IMR-90 (cell line): ENCODE results near the gene SYT5. TPM values are rescaled to one million over a fixed set of nuclear protein-coding genes. Genes with fewer than 3 reads are reported as not detected.

Experiments used
- ATAC-seq: fragments of 200-7000 bp; cut with Tn5 transposase; 2 replicates; pipeline ENCODE4 v1.9.1; 2020; ENCODE audit warnings: low read depth, mild to moderate bottlenecking, moderate library complexity
- BruUV-seq: library from RNA; stranded (reverse); fragments of 400-500 nt; replicated peaks from 2 replicates; lab custom pipeline; 2021; lab: Mats Ljungman, UMichigan
- CTCF ChIA-PET: fragments of 300-600 bp; formaldehyde crosslinking; extraction: SDS; loops from one replicate; lab custom pipeline; 2021; ENCODE audit warnings: antibody characterized with exemption; lab: Yijun Ruan, JAX
- POLR2A ChIA-PET: fragments of 300-600 bp; sonication (Branson Sonifier 250); formaldehyde crosslinking; loops from one replicate; lab custom pipeline; 2022; ENCODE audit warnings: antibody characterized with exemption; ENCODE audit not compliant: unreplicated experiment; lab: Charles Lee
- DNase-seq: peaks from one replicate; pipeline ENCODE4 v3.0.0; 2013
- H2AFZ ChIP-seq: replicated peaks from 2 replicates; pipeline ENCODE3; 2013; ENCODE audit warnings: low read length, mild to moderate bottlenecking; ENCODE audit not compliant: poor library complexity
- H2AK5ac ChIP-seq: 2 replicates; pipeline ENCODE4 v1.6.1; 2013; ENCODE audit warnings: low read depth, low read length, inconsistent platforms
- H2AK9ac ChIP-seq: replicated peaks from 2 replicates; pipeline ENCODE3; 2013; ENCODE audit warnings: mild to moderate bottlenecking, low read depth, low read length, moderate library complexity; ENCODE audit not compliant: poor library complexity
- H2BK120ac ChIP-seq: 2 replicates; pipeline ENCODE4 v1.6.1; 2013; ENCODE audit warnings: low read depth, low read length, inconsistent platforms
- H2BK15ac ChIP-seq: 3 replicates; pipeline ENCODE4 v1.6.1; 2013; ENCODE audit warnings: low read depth, low read length, inconsistent platforms
- H2BK20ac ChIP-seq: 2 replicates; pipeline ENCODE4 v1.6.1; 2013; ENCODE audit warnings: low read depth, mild to moderate bottlenecking, inconsistent platforms, low read length, moderate library complexity
- H2BK5ac ChIP-seq: 2 replicates; pipeline ENCODE4 v1.6.1; 2013; ENCODE audit warnings: mild to moderate bottlenecking, low read depth, low read length, inconsistent platforms; ENCODE audit not compliant: poor library complexity, severe bottlenecking
- H3K14ac ChIP-seq: replicated peaks from 2 replicates; pipeline ENCODE4 v1.6.1; 2013; ENCODE audit warnings: low read depth, low read length, inconsistent platforms
- H3K18ac ChIP-seq: 2 replicates; pipeline ENCODE4 v1.6.1; 2013; ENCODE audit warnings: low read depth, low read length, control low read depth
- H3K23ac ChIP-seq: 2 replicates; pipeline ENCODE4 v1.6.1; 2013; ENCODE audit warnings: low read depth, low read length, inconsistent platforms
- H3K27ac ChIP-seq: 2 replicates; pipeline ENCODE4 v1.5.1; 2013; ENCODE audit warnings: mild to moderate bottlenecking, control low read depth, low read length; ENCODE audit not compliant: insufficient read depth
- H3K27me3 ChIP-seq: 2 replicates; pipeline ENCODE4 v1.6.1; 2013; ENCODE audit warnings: low read length; ENCODE audit not compliant: control insufficient read depth, insufficient read depth
- H3K36me3 ChIP-seq: 2 replicates; pipeline ENCODE4 v1.6.1; 2013; ENCODE audit warnings: low read length, mixed read lengths; ENCODE audit not compliant: control insufficient read depth, insufficient read depth
- H3K4ac ChIP-seq: 2 replicates; pipeline ENCODE4 v1.6.1; 2013; ENCODE audit warnings: low read depth, low read length, inconsistent platforms
- H3K4me1 ChIP-seq: 2 replicates; pipeline ENCODE4 v1.6.1; 2013; ENCODE audit warnings: low read length, mixed read lengths; ENCODE audit not compliant: control insufficient read depth, insufficient read depth
- H3K4me2 ChIP-seq: 2 replicates; pipeline ENCODE4 v1.6.1; 2013; ENCODE audit warnings: low read depth, mild to moderate bottlenecking, control low read depth, low read length, moderate library complexity
- H3K4me3 ChIP-seq: 2 replicates; pipeline ENCODE4 v1.5.1; 2013; ENCODE audit warnings: low read depth, mild to moderate bottlenecking, control low read depth, low read length, moderate library complexity; ENCODE audit not compliant: insufficient read depth
- H3K56ac ChIP-seq: 2 replicates; pipeline ENCODE4 v1.6.1; 2013; ENCODE audit warnings: low read length, inconsistent platforms; ENCODE audit not compliant: insufficient read depth; ENCODE audit errors: extremely low read depth
- H3K79me1 ChIP-seq, 2 experiments: 2 replicates each; pipeline ENCODE4 v1.6.1; 2013; ENCODE audit warnings: low read length in 2 of 2, inconsistent platforms in 1 of 2, low read depth in 1 of 2
- H3K9ac ChIP-seq: 2 replicates; pipeline ENCODE4 v1.6.1; 2013; ENCODE audit warnings: low read depth, low read length, control low read depth
- H3K9me1 ChIP-seq: 2 replicates; pipeline ENCODE4 v1.6.1; 2013; ENCODE audit warnings: low read length, inconsistent platforms; ENCODE audit not compliant: insufficient read depth
- H3K9me3 ChIP-seq: 2 replicates; pipeline ENCODE4 v1.6.1; 2013; ENCODE audit warnings: low read length; ENCODE audit not compliant: control insufficient read depth, insufficient read depth
- H4K20me1 ChIP-seq: 2 replicates; pipeline ENCODE4 v1.6.1; 2013; ENCODE audit warnings: low read length, inconsistent platforms; ENCODE audit not compliant: insufficient read depth
- H4K5ac ChIP-seq: 2 replicates; pipeline ENCODE4 v1.6.1; 2013; ENCODE audit warnings: mild to moderate bottlenecking, low read depth, low read length, control low read depth
- H4K8ac ChIP-seq, 2 experiments: 2 replicates each; pipeline ENCODE4 v1.6.1; 2013; ENCODE audit warnings: low read depth in 2 of 2, low read length in 2 of 2, control low read depth in 1 of 2, inconsistent platforms in 1 of 2
- H4K91ac ChIP-seq: 2 replicates; pipeline ENCODE4 v1.6.1; 2013; ENCODE audit warnings: low read depth, low read length, inconsistent platforms; ENCODE audit not compliant: insufficient read depth
- BHLHE40 ChIP-seq: fragments of 150-350 bp; IDR thresholded peaks from 2 replicates; pipeline ENCODE4 v1.6.1; 2016; ENCODE audit warnings: mild to moderate bottlenecking, low read depth, low read length
- CHD1 ChIP-seq: IDR thresholded peaks from 2 replicates; pipeline ENCODE4 v1.6.1; 2012; ENCODE audit warnings: low read depth, low read length, improper control_type of control experiment
- CTCF ChIP-seq: conservative IDR thresholded peaks from 2 replicates; pipeline ENCODE4 v1.5.1; 2012; ENCODE audit warnings: mild to moderate bottlenecking, low read depth, low read length, improper control_type of control experiment
- ELK1 ChIP-seq: fragments of 150-350 bp; IDR thresholded peaks from 2 replicates; pipeline ENCODE4 v1.6.1; 2016; ENCODE audit warnings: low read depth, mild to moderate bottlenecking, low read length, moderate library complexity, borderline replicate concordance
- FOS ChIP-seq: fragments of 150-350 bp; IDR thresholded peaks from 2 replicates; pipeline ENCODE4 v1.6.1; 2016; ENCODE audit warnings: low read depth, low read length
- MAFK ChIP-seq: IDR thresholded peaks from 2 replicates; pipeline ENCODE4 v1.6.1; 2012; ENCODE audit warnings: low read depth, low read length, improper control_type of control experiment
- MAZ ChIP-seq: IDR thresholded peaks from 2 replicates; pipeline ENCODE4 v1.6.1; 2012; ENCODE audit warnings: low read depth, mild to moderate bottlenecking, low read length, improper control_type of control experiment, moderate library complexity, borderline replicate concordance
- MXI1 ChIP-seq: IDR thresholded peaks from 2 replicates; pipeline ENCODE4 v1.6.1; 2012; ENCODE audit warnings: low read depth, mild to moderate bottlenecking, low read length, moderate library complexity, borderline replicate concordance
- RCOR1 ChIP-seq: IDR thresholded peaks from 2 replicates; pipeline ENCODE4 v1.6.1; 2012; ENCODE audit warnings: mild to moderate bottlenecking, low read length, improper control_type of control experiment; ENCODE audit not compliant: insufficient replicate concordance
- RFX5 ChIP-seq: IDR thresholded peaks from 2 replicates; pipeline ENCODE4 v1.8.0; 2012; ENCODE audit warnings: low read depth, mild to moderate bottlenecking, low read length, moderate library complexity
- WGBS, 2 experiments: methylation state at CpG; one replicate each; pipeline versions ENCODE4 v1.1.5 to v1.1.7; 2013; ENCODE audit warnings: missing lambda C conversion rate in 2 of 2; ENCODE audit not compliant: insufficient read length in 1 of 2; ENCODE audit errors: extremely low coverage in 2 of 2; 5-methylcytosine and 5-hydroxymethylcytosine counted together
- dilution Hi-C: fragments of 300-500 bp; cut with HindIII; formaldehyde crosslinking; loops from one replicate; pipeline ENCODE4 v1.14.3; 2018; ENCODE audit warnings: low sequenced_read_pairs; ENCODE audit not compliant: unreplicated experiment
- in situ Hi-C: fragments of 300-500 bp; cut with MboI; formaldehyde crosslinking; loops from 3 replicates; pipeline ENCODE4 v1.14.3; 2019; ENCODE audit warnings: low sequenced_read_pairs, inconsistent platforms, mixed read lengths
- intact Hi-C: fragments of 100-400 bp; cut with micrococcal nuclease; formaldehyde crosslinking; loops from 2 replicates; pipeline ENCODE4 v1.10.0; 2022
- polyA plus RNA-seq, 3 experiments: library from polyadenylated mRNA; depleted of rRNA; stranded (reverse); fragments of >200 nt; gene quantifications; 2 replicates each; pipeline ENCODE4 v1.2.3, GENCODE V29; 2012; ENCODE audit warnings: low replicate concordance in 1 of 3
- total RNA-seq: library from RNA; depleted of rRNA; stranded (reverse); fragments of >200 nt; gene quantifications from 2 replicates; pipeline ENCODE4 v1.2.3, GENCODE V29; 2012
- TF ChIP-seq, protein P1 (sequence below): fragments of 150-350 bp; IDR thresholded peaks from 2 replicates; pipeline ENCODE4 v1.6.1; 2017; ENCODE audit warnings: mild to moderate bottlenecking, antibody characterized with exemption, low read length, low read depth

Gene SYT5
- total and polyA plus RNA-seq, 2 of the 4 experiments (the other 2 are of a cell fraction): under 0.01 to 0.15 TPM

DNA sequence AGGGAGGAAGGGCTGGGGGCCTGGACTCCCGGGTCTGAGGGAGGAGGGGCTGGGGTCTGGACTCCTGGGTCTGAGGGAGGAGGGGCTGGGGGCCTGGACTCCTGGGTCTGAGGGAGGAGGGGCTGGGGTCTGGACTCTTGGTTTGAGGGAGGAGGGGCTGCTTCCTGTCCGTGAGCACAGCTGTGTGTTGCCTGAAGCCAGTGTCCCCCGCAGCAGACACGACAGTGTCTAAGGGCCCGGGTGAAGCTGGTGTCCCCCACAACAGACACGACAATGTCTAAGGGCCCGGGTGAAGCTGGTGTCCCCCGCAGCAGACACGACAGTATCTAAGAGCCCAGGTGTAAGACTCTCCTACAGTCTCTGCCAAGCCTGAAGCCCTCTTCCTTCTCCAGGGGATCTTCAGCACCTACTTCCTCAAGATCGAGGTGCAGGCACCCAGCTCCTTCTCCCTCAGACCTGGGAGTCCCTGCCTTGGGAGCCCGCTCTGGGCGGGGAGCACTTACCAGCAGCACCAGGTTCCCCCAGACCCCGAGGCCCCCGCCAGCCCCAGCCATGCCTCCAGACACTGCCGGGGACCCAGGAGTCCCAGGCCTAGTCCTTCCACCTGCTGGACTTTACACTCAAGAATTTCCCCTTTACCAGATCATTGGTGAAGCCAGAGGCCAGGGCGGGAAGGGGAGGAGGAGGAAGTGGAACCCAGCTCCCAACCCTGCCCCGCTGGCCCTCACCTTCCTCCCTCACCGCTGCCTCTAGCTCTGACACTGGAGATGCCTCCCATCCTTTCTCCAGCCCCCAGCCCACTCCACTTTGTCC lies 29.0 kb upstream of the SYT5 start, which contains the start of gene PTPRH:
TSS of gene PTPRH (minus strand) at position 622 of the 813 bp plus-strand sequence. CDS start at position 554, 68 bp downstream.
- peak within 1 kb of the TSS; percentile 39 for H3K27ac ChIP-seq
- DNase-seq: no peak
- 0 out of 2 replicates have a peak within 1 kb of the TSS, but pooled peaks have one; percentile 67 for H3K23ac ChIP-seq
- H3K4me2 ChIP-seq: no peak within 1 kb of the TSS
- TF ChIP-seq BHLHE40: no peak
- no peak for TF ChIP-seq CTCF
- no peak for TF ChIP-seq MXI1
- no peak for TF ChIP-seq MAFK
- TF ChIP-seq, protein P1, sequence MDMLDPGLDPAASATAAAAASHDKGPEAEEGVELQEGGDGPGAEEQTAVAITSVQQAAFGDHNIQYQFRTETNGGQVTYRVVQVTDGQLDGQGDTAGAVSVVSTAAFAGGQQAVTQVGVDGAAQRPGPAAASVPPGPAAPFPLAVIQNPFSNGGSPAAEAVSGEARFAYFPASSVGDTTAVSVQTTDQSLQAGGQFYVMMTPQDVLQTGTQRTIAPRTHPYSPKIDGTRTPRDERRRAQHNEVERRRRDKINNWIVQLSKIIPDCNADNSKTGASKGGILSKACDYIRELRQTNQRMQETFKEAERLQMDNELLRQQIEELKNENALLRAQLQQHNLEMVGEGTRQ: no peak
- no peak for TF ChIP-seq FOS
- no peak for TF ChIP-seq CHD1
- no peak for TF ChIP-seq MAZ
- no peak for TF ChIP-seq RFX5
- TF ChIP-seq ELK1: no peak
- TF ChIP-seq RCOR1: no peak
- H3K9ac ChIP-seq: no peak within 1 kb of the TSS
- H2AK5ac ChIP-seq: peak within 1 kb of the TSS; percentile 94
- peak within 1 kb of the TSS in 1 of 2 experiments; percentile 32; a peak in 1 of 4 replicates for H4K8ac ChIP-seq
- H2AFZ ChIP-seq: peak within 1 kb of the TSS; percentile 77
- WGBS, 2 experiments: 68% methylated on average over 3 of the region's 18 CpGs; no CpG with 5 or more reads in 1 of the 2 experiments
- H3K9me1 ChIP-seq: peaks cover 8% of the 10 kb centered on the region; the same call in 1 of the 2 replicates
- CTCF ChIA-PET: no interaction called here
- peak within 1 kb of the TSS; percentile 29; the same call in 1 of the 2 replicates for H3K18ac ChIP-seq
- H2AK9ac ChIP-seq: peak within 1 kb of the TSS; percentile 83
- peak within 1 kb of the TSS; percentile 91 for H2BK120ac ChIP-seq
- no peak for ATAC-seq
- no peaks in the 10 kb centered on the region for H3K36me3 ChIP-seq
- peak within 1 kb of the TSS; percentile 68 for H4K91ac ChIP-seq
- no peaks in the 10 kb centered on the region for H3K79me1 ChIP-seq
- 0 out of 2 replicates have a peak within 1 kb of the TSS, but pooled peaks have one; percentile 13 for H3K14ac ChIP-seq
- in situ Hi-C loops: no loop called here
- H3K4me1 ChIP-seq: peaks cover 21% of the 10 kb centered on the region
- BruUV-seq: no TSS peak
- H3K27me3 ChIP-seq: no peaks in the 10 kb centered on the region
- dilution Hi-C loops: no loop called here
- no peak within 1 kb of the TSS for H3K56ac ChIP-seq
- H2BK20ac ChIP-seq: peak within 1 kb of the TSS; percentile 94
- intact Hi-C loops: no loop called here
- peak within 1 kb of the TSS; percentile 77; the same call in 2 of the 3 replicates for H2BK15ac ChIP-seq
- peak within 1 kb of the TSS; percentile 80 for H2BK5ac ChIP-seq
- no peak within 1 kb of the TSS for H3K4me3 ChIP-seq
- peaks cover 8% of the 10 kb centered on the region for H4K20me1 ChIP-seq
- peak within 1 kb of the TSS; percentile 6; the same call in 1 of the 2 replicates for H4K5ac ChIP-seq
- POLR2A ChIA-PET: no interaction called here
- H3K4ac ChIP-seq: peak within 1 kb of the TSS; percentile 89
- peaks cover 5% of the 10 kb centered on the region for H3K9me3 ChIP-seq
